OCI-LY7 (cell line): Measurements from ENCODE around the gene SLC35G3. TPM values are rescaled to one million over a fixed set of nuclear protein-coding genes. Genes with fewer than 3 reads are reported as not detected.

Experiments
- BruUV-seq: library from RNA; stranded (reverse); fragments of 400-500 nt; replicated peaks from 2 replicates; lab custom pipeline; 2021; lab: Mats Ljungman, UMichigan
- CTCF ChIA-PET: fragments of 300-600 bp; sonication (Branson Sonifier 250); formaldehyde crosslinking; loops from one replicate; lab custom pipeline; 2022; ENCODE audit warnings: antibody characterized with exemption; ENCODE audit not compliant: unreplicated experiment; lab: Charles Lee
- POLR2A ChIA-PET: fragments of 300-600 bp; sonication (Branson Sonifier 250); formaldehyde crosslinking; loops from one replicate; lab custom pipeline; 2022; ENCODE audit warnings: antibody characterized with exemption; lab: Charles Lee
- DNase-seq: peaks from one replicate; pipeline ENCODE4 v3.0.0-alpha.2; 2015; ENCODE audit warnings: low spot score
- H2AFZ ChIP-seq: fragments of 200-600 bp; sonication (generic), shearing (Covaris generic); 2 replicates; pipeline ENCODE4 v1.6.1; 2014; ENCODE audit warnings: mild to moderate bottlenecking, antibody characterized with exemption, low read length, moderate library complexity
- H3K27ac ChIP-seq: fragments of 200-600 bp; sonication (generic); 2 replicates; pipeline ENCODE4 v1.5.1; 2014; ENCODE audit warnings: mixed run types, low read depth, mild to moderate bottlenecking, moderate library complexity, low read length, inconsistent platforms; ENCODE audit not compliant: poor library complexity, severe bottlenecking
- H3K36me3 ChIP-seq: fragments of 200-600 bp; sonication (generic); 2 replicates; pipeline ENCODE4 v1.6.1; 2014; ENCODE audit warnings: mild to moderate bottlenecking, antibody characterized with exemption, low read length, moderate library complexity, mixed read lengths; ENCODE audit not compliant: insufficient read depth
- H3K4me1 ChIP-seq: fragments of 200-600 bp; sonication (generic); 2 replicates; pipeline ENCODE4 v1.5.1; 2014; ENCODE audit warnings: mild to moderate bottlenecking, low read length; ENCODE audit not compliant: insufficient read depth, poor library complexity, severe bottlenecking
- H3K4me2 ChIP-seq: fragments of 200-600 bp; sonication (generic); 2 replicates; pipeline ENCODE4 v1.6.1; 2014; ENCODE audit warnings: mild to moderate bottlenecking, low read length
- H3K4me3 ChIP-seq: fragments of 200-600 bp; sonication (generic); 2 replicates; pipeline ENCODE4 v1.5.1; 2014; ENCODE audit warnings: mild to moderate bottlenecking, low read depth, low read length; ENCODE audit not compliant: poor library complexity, severe bottlenecking
- H3K79me2 ChIP-seq: fragments of 200-600 bp; sonication (generic); 2 replicates; pipeline ENCODE4 v1.6.1; 2016; ENCODE audit warnings: low read depth, mild to moderate bottlenecking, low read length, moderate library complexity, mixed read lengths; ENCODE audit not compliant: insufficient read depth
- H3K9me2 ChIP-seq: fragments of 200-600 bp; sonication (generic); 2 replicates; pipeline ENCODE4 v1.6.1; 2016; ENCODE audit warnings: mild to moderate bottlenecking, low read length, mixed read lengths; ENCODE audit not compliant: insufficient read depth
- H3K9me3 ChIP-seq: fragments of 200-600 bp; sonication (generic); 2 replicates; pipeline ENCODE4 v1.6.1; 2014; ENCODE audit warnings: mild to moderate bottlenecking, mixed run types, low read length, mixed read lengths
- H4K20me1 ChIP-seq: fragments of 200-600 bp; sonication (generic); 2 replicates; pipeline ENCODE4 v1.6.1; 2014; ENCODE audit warnings: mild to moderate bottlenecking, antibody characterized with exemption, low read length, moderate library complexity, mixed read lengths; ENCODE audit not compliant: insufficient read depth
- CTCF ChIP-seq: fragments of 200-600 bp; sonication (generic); conservative IDR thresholded peaks from 2 replicates; pipeline ENCODE4 v1.5.1; 2014; ENCODE audit warnings: mild to moderate bottlenecking, antibody characterized with exemption, low read length, moderate library complexity, mixed read lengths
- EZH2phosphoT487 ChIP-seq: fragments of 200-600 bp; sonication (generic); IDR thresholded peaks from 2 replicates; pipeline ENCODE4 v1.6.1; 2018; ENCODE audit warnings: low read depth, borderline replicate concordance, mild to moderate bottlenecking, mixed run types, antibody characterized with exemption, low read length, moderate library complexity, mixed read lengths
- intact Hi-C: fragments of 100-400 bp; cut with micrococcal nuclease; formaldehyde crosslinking; loops from one replicate; pipeline ENCODE4 v1.10.0; 2022; ENCODE audit not compliant: unreplicated experiment
- total RNA-seq, 2 experiments: library from RNA; depleted of rRNA in 1 of 2; stranded (reverse); fragments of >200 nt in 1 of 2; shearing (Covaris generic) in 1 of 2; gene quantifications; 2 replicates each; pipeline ENCODE4 v1.2.3, GENCODE V29; 2014 to 2022

SLC35G3 gene
- total RNA-seq, 2 experiments from 2014 or later, result not detected

- ChIA-PET POLR2A (interaction anchor here (0.5 kb wide), 1 partner anchor 108 kb away, joined by 3 read pairs; no protein-coding TSS in a partner anchor), CTCF (no interaction called here)
- Histone ChIP-seq H3K9me3 (no peaks in the 10 kb centered on the region), H3K4me3 (no peak overlapping the region), H3K4me2 (no peak overlapping the region), H4K20me1 (no peaks in the 10 kb centered on the region), H3K79me2 (no peaks in the 10 kb centered on the region), H3K27ac (no peak overlapping the region), H3K36me3 (no peaks in the 10 kb centered on the region), H2AFZ (no peak overlapping the region), H3K9me2 (no peaks in the 10 kb centered on the region), H3K4me1 (no peaks in the 10 kb centered on the region)
- TF ChIP-seq EZH2phosphoT487 (no peak), CTCF (no peak)
- intact Hi-C loops, result no loop called here
- DNase-seq, result no peak
- no TSS peak for BruUV-seq
Observed at GRCh38 chr17:35166526-35166925, 27.7 kb downstream of the SLC35G3 start.

- TF ChIP-seq EZH2phosphoT487 (no peak), CTCF (no peak)
- ChIA-PET CTCF (no interaction called here), POLR2A (no interaction called here)
- intact Hi-C loops, result no loop called here
- no peaks in the 10 kb centered on the region for H4K20me1 ChIP-seq
- H3K4me1 ChIP-seq, result no peaks in the 10 kb centered on the region
- H2AFZ ChIP-seq, result no peak overlapping the region
- H3K9me2 ChIP-seq, result no peaks in the 10 kb centered on the region
- no peak for DNase-seq
- H3K4me2 ChIP-seq, result no peak overlapping the region
- no peaks in the 10 kb centered on the region for H3K9me3 ChIP-seq
- no peaks in the 10 kb centered on the region for H3K36me3 ChIP-seq
- no peak overlapping the region for H3K27ac ChIP-seq
- H3K79me2 ChIP-seq, result no peaks in the 10 kb centered on the region
- no TSS peak for BruUV-seq
- H3K4me3 ChIP-seq, result no peak overlapping the region
Observed at GRCh38 chr17:35164716-35165115, 29.5 kb downstream of the SLC35G3 start.

- BruUV-seq, result no TSS peak
- no peak for DNase-seq
- ChIA-PET CTCF (no interaction called here), POLR2A (no interaction called here)
- no peak overlapping the region for H3K4me2 ChIP-seq
- no peaks in the 10 kb centered on the region for H3K9me3 ChIP-seq
- no peaks in the 10 kb centered on the region for H3K79me2 ChIP-seq
- intact Hi-C loops, result no loop called here
- H3K36me3 ChIP-seq, result no peaks in the 10 kb centered on the region
- no peaks in the 10 kb centered on the region for H4K20me1 ChIP-seq
- no peaks in the 10 kb centered on the region for H3K9me2 ChIP-seq
- H3K4me3 ChIP-seq, result no peak overlapping the region
- H3K4me1 ChIP-seq, result no peaks in the 10 kb centered on the region
- TF ChIP-seq CTCF, result no peak
- no peak for TF ChIP-seq EZH2phosphoT487
- H2AFZ ChIP-seq, result no peak overlapping the region
- no peak overlapping the region for H3K27ac ChIP-seq
Observed at GRCh38 chr17:35163886-35164285, 30.3 kb downstream of the SLC35G3 start.
